G401 (cell line): Measurements from ENCODE around the gene PITRM1. TPM values are rescaled to one million over a fixed set of nuclear protein-coding genes. Genes with fewer than 3 reads are reported as not detected.
"Not testable (repeated sequence)": the region's sequence is repeated elsewhere in the genome, so short reads cannot be mapped to it uniquely, and the experiment has no call there.

Experiments used
- DNase-seq: peaks from one replicate; pipeline ENCODE4 v3.0.0-alpha.2; 2015; ENCODE audit warnings: low spot score
- in situ Hi-C: cut with HindIII; loops from 2 replicates; pipeline ENCODE4 v1.10.0; 2016; ENCODE audit warnings: low sequenced_read_pairs, mixed read lengths
- total RNA-seq: library from RNA; depleted of rRNA; stranded (reverse); fragments of >200 nt; shearing (Covaris generic); gene quantifications from 2 replicates; pipeline ENCODE4 v1.2.3, GENCODE V29; 2014

The PITRM1 gene
- total RNA-seq, 1 experiment from 2014 or later: 79.6 TPM

DNA sequence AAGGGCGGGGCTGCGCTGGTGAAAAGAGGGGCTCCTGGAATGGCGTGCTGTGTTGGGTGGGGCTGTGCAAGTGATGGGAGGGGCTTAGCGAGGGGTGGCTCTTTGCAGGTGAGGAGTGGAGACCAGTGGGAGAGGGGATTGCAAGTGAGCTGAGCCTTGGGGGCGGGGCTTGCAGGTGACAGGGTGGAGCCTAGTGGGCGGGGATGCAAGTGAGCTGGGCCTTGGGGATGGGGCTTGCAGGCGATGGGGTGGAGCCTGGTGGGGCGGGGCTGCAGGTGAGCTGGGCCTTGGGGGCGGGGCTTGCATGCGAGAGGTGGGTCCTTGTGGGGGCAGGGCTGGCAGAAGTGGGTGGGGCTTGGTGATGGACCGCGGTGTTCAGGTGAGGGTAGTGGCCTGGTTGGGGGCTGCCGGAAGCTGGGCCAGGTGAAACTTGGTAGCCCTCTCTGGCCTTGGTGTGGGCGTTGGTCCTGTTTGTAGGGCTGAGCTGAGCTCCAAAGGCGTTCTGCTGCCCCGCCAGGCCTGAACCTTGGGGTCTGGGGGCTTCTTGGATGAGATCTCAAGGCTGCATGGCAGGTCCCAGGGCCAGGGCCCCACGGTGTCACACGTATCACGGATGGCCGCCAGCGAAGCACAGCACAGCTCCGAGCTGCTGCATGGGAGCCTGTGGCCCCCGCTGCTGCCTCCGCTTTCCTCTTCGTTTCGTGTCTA is 743 bp upstream of the PITRM1 start:
- in situ Hi-C loops: no loop called here

DNA sequence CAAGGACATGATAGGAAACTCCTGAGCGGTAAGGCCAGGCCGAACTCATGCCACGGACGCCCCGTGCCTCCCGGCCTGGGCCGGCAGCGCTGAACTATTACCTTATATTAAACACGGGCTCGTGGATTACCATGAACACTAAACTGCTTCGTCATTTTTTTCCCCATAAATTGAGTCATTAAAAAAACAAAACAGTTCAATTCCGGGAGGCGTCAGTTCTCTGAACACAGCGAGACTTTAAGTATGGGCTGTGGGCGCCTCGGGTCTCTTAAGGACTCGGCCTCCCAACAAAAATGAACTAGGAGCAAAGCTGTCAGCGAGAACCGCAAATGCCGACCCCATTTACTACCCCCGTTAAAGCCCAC is 519 bp downstream of the PITRM1 start:
- peak; percentile 21 for DNase-seq
- in situ Hi-C loops: no loop called here

More for the DNA sequence above, 743 bp upstream of the PITRM1 start:
- no peak for DNase-seq

- in situ Hi-C loops, DNase-seq: not testable (repeated sequence)
These were observed 1.1 kb downstream of the PITRM1 start for GRCh38 chr10:3171488-3171887.

DNA sequence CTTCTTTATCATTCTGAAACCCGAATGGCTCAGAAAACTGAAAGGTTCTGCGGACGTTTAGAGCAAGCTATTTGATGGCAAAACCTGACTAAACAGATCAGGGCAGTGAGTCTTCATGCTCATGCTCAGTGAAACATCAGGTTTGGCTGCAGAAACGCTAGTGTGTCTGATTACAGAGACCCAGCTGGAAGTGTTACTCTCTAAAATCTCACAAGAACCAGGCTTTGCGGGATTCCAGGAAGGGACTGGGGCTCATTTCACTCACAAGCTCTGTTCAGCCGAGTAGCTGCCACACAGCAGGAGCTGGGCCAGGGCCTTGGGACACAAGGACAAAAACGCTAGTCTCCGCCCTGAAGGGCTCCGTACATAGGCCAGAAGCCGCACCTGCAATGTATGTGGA is 2.9 kb downstream of the PITRM1 start:
- no peak for DNase-seq

GRCh38 chr10:3169271-3169670 is 3.3 kb downstream of the PITRM1 start:
- in situ Hi-C loops: no loop called here
- no peak for DNase-seq

More for the DNA sequence above, 2.9 kb downstream of the PITRM1 start:
- in situ Hi-C loops: no loop called here

GRCh38 chr10:3167611-3168330 is 4.8 kb downstream of the PITRM1 start:
- in situ Hi-C loops: no loop called here

GRCh38 chr10:3166496-3167290 is 5.9 kb downstream of the PITRM1 start:
- DNase-seq: no peak
- in situ Hi-C loops: no loop called here

More at GRCh38 chr10:3167611-3168330, 4.8 kb downstream of the PITRM1 start:
- no peak for DNase-seq

DNA sequence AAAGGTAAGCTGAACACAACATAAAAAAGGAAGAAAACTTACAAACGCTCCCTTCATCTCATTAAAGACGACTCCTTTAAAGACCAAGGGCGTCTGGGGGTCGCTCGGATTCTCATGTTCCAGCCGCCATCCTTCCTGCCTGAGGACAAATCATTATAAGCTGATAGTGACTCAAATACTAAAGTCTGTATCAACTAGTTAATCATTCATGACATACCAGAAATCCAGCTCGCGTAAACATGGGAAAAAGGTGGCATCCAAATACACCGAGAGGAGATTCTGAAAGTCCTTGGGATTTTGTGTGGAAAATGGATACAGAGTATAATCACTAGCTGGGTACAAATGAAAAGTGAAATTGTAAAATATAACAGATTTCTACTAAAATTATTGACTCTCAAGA is 7.4 kb downstream of the PITRM1 start:
- DNase-seq: no peak
- in situ Hi-C loops: no loop called here

- no peak for DNase-seq
- in situ Hi-C loops: no loop called here
These were observed 8.7 kb downstream of the PITRM1 start for GRCh38 chr10:3163879-3164278.

DNA sequence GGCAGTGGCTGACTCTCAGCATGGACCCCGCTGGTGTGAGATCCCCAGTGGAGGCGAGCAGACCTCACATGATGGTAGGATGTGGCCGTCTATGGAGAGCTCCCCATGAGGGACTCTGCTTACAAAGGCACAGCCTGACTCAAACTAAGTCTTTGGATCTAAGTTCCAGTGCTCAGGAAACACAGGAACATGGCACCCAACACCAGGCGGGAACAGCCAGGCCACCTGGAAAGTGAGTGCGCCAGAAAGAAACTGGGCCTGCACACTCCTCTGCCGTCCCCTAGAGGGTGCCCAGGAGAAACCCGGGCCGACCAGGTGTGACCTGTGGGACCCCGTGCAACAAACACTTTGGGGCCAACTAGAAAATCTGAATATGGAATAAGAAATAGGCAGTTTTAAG is 10.0 kb downstream of the PITRM1 start:
- DNase-seq: no peak
- in situ Hi-C loops: no loop called here

DNA sequence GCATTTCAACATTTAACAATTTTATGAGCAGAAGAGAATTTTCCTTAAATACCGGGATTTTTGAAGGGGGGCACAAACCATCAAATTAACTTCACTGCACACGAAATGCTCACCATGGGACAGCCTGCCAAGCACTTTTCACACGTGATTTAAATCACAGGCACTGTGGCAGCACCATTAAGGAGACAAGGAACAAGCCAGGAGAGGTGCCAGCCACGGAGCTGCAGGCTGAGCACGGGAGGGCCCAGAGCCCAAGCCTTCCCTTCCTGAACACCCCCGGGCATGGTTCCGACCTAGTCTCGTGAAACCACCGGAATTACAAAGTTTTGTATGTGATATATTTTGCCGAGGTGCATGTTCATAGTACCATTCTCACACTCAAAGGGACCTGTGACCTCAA is 13.4 kb downstream of the PITRM1 start:
- DNase-seq: no peak
- in situ Hi-C loops: no loop called here

- in situ Hi-C loops: no loop called here
- DNase-seq: no peak
These were observed 17.9 kb downstream of the PITRM1 start for GRCh38 chr10:3154666-3155065.

- DNase-seq: no peak
These were observed 20.0 kb downstream of the PITRM1 start for GRCh38 chr10:3152566-3152935.

DNA sequence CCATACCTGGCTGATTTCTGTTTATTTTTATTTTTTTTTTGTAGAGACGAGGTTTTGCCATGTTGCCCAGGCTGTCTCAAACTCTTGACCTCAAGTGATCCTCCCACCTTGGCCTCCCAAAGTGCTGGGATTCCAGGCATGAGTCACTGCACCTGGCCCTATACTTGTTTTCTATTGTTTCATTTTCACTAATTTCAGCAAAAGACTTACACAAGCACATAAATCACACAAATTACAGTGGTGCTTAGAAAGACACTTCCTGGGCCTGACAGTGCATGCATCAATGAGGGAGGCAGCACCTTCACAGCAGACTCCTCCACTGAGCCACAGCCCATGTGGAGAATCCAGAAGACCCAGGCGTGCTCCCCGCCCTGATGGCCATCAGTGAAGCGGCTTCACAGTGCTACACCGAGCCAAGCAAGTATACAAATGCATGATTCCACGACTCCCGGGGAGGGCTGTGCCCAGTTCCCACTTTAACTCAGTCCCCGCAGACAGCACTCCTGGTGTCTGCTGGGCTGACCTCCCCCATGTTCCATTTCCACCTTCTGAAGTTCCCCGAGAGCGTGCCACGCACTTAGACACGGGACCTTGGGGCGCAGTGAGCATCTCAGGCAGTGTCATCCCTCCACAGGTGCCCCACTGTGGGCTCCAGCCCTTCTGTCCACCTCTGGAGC is 20.6 kb downstream of the PITRM1 start:
- DNase-seq: no peak
- in situ Hi-C loops: no loop called here

More at GRCh38 chr10:3152566-3152935, 20.0 kb downstream of the PITRM1 start:
- in situ Hi-C loops: no loop called here

GRCh38 chr10:3150961-3151360 is 21.6 kb downstream of the PITRM1 start:
- in situ Hi-C loops: no loop called here
- no peak for DNase-seq

DNA sequence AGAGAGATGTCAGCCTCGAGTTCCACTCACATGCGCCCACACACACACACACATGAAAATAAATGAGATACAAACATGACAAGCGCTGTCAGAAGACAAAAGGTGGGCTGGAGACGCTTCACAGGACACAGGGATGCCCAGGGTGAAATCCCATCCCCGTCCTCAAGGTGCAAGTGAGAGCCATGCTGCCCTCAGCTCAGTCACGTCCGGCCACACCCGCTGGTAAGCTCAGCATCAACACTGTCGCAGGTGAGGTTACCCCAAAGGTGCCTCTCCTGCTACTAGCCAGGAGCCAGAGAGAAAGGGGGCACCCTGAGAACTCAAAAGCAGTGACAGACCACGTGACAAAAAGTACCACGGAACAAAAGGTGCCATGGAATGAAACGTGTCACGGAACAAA is 22.2 kb downstream of the PITRM1 start:
- in situ Hi-C loops: no loop called here
- DNase-seq: no peak

DNA sequence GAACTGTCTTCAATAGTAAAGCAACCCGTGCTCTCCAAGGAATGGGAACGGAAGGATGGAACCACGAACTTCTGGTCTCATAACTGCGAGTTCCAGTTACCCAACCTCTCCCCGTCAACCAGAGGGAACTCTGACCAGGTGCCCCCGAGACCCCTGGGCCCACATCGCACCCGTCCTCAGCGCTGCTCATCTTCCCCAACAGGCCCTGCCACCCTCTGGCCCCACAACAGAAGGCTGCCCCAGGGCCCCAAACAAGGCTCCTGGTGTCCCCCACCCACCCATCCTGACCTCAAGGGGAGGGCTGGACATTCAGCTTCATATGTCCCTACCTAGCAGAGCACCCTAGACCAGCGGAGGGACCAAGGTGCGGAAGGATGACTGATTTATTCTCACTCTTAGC is 22.7 kb downstream of the PITRM1 start:
- DNase-seq: no peak
- in situ Hi-C loops: no loop called here

- DNase-seq: peak; percentile 45
- in situ Hi-C loops: no loop called here
These were observed 23.6 kb downstream of the PITRM1 start for GRCh38 chr10:3148994-3149393.

DNA sequence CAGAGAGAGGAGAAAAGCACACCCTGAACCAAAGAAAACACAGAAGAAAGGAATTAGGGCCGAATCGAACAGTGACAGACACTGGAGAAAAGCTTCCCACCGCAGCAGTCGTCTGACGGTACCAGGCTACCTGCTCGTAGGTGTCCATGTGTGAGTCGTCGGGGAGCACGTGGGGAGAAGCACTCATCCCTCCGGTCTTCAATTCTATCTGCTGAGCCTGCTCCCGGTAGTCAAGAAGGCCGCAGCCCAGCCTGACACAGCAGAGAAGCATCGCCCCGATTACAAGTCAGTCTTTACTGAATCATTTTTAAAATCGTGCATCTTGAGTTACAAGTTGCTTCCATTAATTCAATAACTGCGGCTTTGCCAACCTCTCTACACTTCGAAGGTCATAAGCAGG is 24.5 kb downstream of the PITRM1 start:
- no peak for DNase-seq
- in situ Hi-C loops: no loop called here
